IPS-18a (cell line): ENCODE results near the gene CFAP57.

Source experiments
- H3K27ac ChIP-seq: one replicate; pipeline ENCODE4 v1.5.1; 2013; ENCODE audit warnings: low read length
- H3K27me3 ChIP-seq: one replicate; pipeline ENCODE4 v1.6.1; 2013; ENCODE audit warnings: mild to moderate bottlenecking, low read length; ENCODE audit not compliant: control insufficient read depth, insufficient read depth
- H3K36me3 ChIP-seq: one replicate; pipeline ENCODE4 v1.6.1; 2013; ENCODE audit warnings: low read depth, low read length; ENCODE audit not compliant: control insufficient read depth
- H3K4me1 ChIP-seq: one replicate; pipeline ENCODE4 v1.6.1; 2013; ENCODE audit warnings: low read depth, low read length; ENCODE audit not compliant: control insufficient read depth
- H3K4me3 ChIP-seq: one replicate; pipeline ENCODE4 v1.5.1; 2013; ENCODE audit warnings: low read length
- H3K9ac ChIP-seq: one replicate; pipeline ENCODE4 v1.6.1; 2013; ENCODE audit warnings: mild to moderate bottlenecking, low read length, moderate library complexity
- H3K9me3 ChIP-seq: one replicate; pipeline ENCODE4 v1.6.1; 2013; ENCODE audit warnings: low read depth, low read length; ENCODE audit not compliant: control insufficient read depth

The CFAP57 gene

DNA sequence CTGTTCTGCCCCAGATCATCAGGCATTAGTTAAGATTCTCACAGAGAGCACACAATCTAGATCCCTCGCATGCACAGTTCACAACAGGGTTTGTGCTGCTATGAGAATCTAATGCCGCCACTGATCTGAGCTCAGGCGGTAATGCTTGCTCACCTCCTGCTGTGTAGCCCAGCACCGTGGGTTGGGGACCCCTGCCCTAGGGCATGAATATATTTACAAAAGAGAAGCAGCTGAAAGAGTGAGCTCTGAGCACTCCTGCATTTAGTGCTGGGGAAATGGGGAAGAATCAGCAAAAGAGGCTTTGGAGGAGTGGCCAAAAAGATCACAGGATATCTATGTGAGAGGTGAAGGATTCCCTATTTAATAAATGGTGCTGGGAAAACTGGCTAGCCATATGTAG is 5.6 kb downstream of the CFAP57 start:
- Histone ChIP-seq H3K9me3 (no peaks in the 10 kb centered on the region), H3K4me3 (no peak overlapping the region), H3K4me1 (peaks cover 4% of the 10 kb centered on the region), H3K27me3 (peaks cover 14% of the 10 kb centered on the region), H3K9ac (no peak overlapping the region), H3K36me3 (no peaks in the 10 kb centered on the region), H3K27ac (no peak overlapping the region)

DNA sequence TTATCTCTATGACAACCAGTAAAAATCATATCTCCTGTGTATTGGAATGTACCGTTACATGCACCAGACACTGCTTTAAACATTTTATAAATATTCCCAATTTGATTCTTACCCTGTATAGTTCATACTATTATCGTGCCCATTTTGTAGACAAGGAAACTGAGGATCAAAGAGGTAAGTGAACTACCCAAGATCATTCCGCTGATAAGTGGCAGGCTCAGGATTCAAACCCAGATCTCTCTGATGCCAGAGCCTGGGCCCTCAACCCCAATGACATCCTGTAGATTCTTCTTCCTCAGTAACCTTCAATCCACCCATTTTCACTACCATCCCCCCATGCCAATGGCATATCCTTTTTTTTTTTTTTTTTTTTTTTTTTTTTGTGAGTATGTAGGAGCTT is 12.3 kb downstream of the CFAP57 start:
- no peaks in the 10 kb centered on the region for H3K27me3 ChIP-seq
- no peak overlapping the region for H3K9ac ChIP-seq
- no peaks in the 10 kb centered on the region for H3K9me3 ChIP-seq
- no peaks in the 10 kb centered on the region for H3K4me1 ChIP-seq
- H3K36me3 ChIP-seq, result no peaks in the 10 kb centered on the region
- H3K4me3 ChIP-seq, result no peak overlapping the region
- no peak overlapping the region for H3K27ac ChIP-seq

DNA sequence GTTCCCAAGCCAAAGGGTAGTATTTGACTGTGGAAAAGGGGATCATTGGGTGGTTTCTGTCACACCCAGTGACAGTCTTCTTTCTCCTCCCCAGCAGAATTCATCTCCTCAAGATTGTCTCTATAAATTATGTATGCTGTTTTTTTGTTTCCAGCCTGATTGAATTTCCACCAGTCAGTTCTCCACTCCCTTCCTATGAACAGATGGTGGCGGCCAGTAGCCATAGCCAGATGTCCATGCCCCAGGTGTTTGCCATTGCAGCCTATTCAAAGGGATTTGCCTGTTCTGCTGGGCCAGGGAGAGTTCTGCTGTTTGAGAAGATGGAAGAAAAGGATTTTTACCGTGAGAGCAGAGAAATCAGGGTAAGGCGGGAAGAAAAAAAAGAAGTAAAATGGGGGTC is 12.9 kb downstream of the CFAP57 start:
- no peaks in the 10 kb centered on the region for H3K27me3 ChIP-seq
- H3K27ac ChIP-seq, result no peak overlapping the region
- H3K9ac ChIP-seq, result no peak overlapping the region
- H3K4me3 ChIP-seq, result no peak overlapping the region
- no peaks in the 10 kb centered on the region for H3K9me3 ChIP-seq
- no peaks in the 10 kb centered on the region for H3K4me1 ChIP-seq
- H3K36me3 ChIP-seq, result no peaks in the 10 kb centered on the region

DNA sequence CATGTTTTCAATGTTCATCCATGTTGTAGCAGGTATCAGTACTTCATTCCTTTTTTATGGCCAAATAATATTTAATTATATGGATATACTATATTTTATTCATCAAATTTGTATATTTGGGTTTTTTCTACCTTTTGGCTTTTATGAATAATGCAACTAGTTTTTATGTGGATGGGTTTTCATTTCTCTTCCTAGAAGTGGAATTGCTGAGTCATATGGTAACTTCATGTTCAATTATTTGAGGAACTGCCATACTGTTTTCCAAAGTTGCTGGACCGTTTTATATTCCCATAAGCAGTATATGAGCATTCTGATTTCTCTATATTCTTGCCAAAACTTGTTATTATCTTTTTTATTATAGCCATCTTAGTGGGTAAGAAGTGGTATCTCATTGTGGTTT is 16.0 kb downstream of the CFAP57 start:
- H3K9ac ChIP-seq, result no peak overlapping the region
- H3K27me3 ChIP-seq, result no peaks in the 10 kb centered on the region
- H3K4me3 ChIP-seq, result no peak overlapping the region
- H3K36me3 ChIP-seq, result no peaks in the 10 kb centered on the region
- no peaks in the 10 kb centered on the region for H3K4me1 ChIP-seq
- no peaks in the 10 kb centered on the region for H3K9me3 ChIP-seq
- no peak overlapping the region for H3K27ac ChIP-seq

DNA sequence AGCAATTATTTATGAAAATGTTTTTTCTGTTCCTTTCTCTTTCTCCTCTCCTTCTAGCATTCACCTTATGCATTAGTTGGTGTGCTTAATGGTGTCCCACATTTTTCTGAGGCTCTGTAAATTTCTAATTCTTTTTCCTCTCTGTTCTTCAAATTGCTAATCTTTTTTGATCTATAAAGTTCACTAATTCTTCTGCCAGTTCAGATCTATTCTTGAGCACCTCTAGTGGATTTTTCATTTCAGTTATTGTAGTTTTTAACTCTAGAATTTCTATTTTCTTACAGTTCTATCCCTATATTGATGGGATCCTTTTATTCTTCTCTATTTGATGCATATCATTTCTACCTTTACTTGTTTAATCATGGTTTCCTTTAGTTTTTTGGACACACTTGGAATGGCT is 22.4 kb downstream of the CFAP57 start:
- H3K9ac ChIP-seq, result no peak overlapping the region
- no peaks in the 10 kb centered on the region for H3K36me3 ChIP-seq
- no peaks in the 10 kb centered on the region for H3K4me1 ChIP-seq
- no peak overlapping the region for H3K27ac ChIP-seq
- no peaks in the 10 kb centered on the region for H3K9me3 ChIP-seq
- no peaks in the 10 kb centered on the region for H3K27me3 ChIP-seq
- H3K4me3 ChIP-seq, result no peak overlapping the region

DNA sequence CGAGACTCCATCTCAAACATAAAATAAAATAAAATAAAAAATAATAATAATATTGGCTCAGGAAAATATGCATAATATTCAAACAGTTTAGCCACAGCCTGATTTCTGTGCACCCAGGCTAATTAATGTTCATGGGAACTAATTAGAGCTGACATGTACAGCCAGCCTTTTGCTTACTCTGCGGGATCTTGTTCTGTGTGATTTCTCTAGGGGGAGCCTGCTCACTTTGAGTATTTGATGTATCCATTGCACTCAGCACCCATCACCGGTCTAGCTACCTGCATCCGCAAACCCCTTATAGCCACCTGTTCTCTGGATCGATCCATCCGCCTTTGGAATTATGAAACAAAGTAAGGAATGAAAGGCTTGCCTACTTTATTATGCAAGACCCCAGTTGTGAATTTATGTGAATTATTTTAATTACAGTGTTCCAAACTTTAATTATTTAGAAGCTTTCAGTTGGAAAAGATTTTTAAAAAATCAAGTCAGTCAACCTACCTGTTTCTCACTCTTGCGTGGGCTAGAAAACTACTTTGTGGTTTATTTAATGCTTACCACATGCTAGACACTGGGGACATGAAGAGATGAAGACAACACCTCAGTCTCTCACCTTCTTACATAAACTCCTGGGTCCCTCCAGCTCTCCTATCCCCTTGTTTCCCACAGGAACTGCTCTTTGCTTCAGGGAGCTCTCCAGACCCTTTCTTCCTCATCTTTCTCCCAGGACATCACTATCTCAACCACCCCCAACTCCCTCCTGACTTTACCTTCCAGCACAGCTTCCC is 25.4 kb downstream of the CFAP57 start:
- H3K27ac ChIP-seq, result no peak overlapping the region
- no peaks in the 10 kb centered on the region for H3K27me3 ChIP-seq
- no peaks in the 10 kb centered on the region for H3K36me3 ChIP-seq
- no peak overlapping the region for H3K4me3 ChIP-seq
- H3K4me1 ChIP-seq, result no peaks in the 10 kb centered on the region
- no peaks in the 10 kb centered on the region for H3K9me3 ChIP-seq
- H3K9ac ChIP-seq, result no peak overlapping the region

DNA sequence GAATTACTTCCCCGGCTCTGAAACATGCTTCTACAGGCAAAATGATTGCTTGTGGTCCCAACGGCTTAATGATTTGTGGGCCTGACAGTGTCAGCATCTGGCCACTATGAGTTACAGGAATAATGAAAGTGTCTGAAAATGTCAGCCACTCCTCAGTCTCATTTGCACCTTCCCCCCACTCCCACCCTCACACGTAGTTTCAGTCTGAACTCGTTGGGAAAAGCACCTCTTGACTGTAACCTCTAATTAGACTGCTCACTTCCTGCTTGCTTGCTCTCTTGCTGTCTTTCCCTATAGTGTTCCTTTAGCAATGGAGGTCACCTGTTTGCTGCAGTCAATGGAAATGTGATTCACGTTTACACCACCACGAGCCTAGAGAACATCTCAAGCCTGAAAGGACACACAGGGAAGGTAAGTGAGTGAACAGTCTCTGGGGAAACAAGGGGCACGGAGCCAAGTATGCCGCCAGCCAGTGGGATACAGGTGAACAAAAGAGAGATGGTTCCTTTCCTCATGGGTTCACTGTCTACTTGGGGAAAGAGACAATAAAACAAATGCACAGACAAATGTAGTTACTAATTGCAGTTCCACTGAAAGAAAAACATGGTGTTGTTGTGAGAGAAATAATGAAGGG is 27.1 kb downstream of the CFAP57 start:
- Histone ChIP-seq H3K36me3 (no peaks in the 10 kb centered on the region), H3K4me1 (no peaks in the 10 kb centered on the region), H3K27ac (no peak overlapping the region)

DNA sequence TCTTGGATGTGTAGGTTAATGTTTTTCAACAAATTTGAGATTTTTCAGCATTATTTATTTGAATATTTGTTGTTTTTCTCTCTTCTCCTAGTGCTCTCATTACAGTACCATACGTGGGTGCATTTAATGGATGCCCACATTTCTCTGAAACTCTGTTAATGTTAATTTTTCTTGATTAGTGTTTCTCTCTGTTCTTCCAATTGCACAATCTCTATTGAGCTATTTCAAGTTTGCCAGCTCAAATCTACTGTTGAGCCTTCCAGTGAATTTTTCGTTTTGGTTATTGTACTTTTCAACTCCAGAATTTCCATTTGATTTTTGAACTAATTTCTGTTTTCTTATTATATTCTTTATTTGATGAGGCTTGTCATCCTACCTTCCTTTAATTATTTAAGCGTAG is 31.7 kb downstream of the CFAP57 start:
- no peaks in the 10 kb centered on the region for H3K27me3 ChIP-seq
- H3K27ac ChIP-seq, result no peak overlapping the region
- H3K9ac ChIP-seq, result no peak overlapping the region
- H3K36me3 ChIP-seq, result no peaks in the 10 kb centered on the region
- peaks cover 13% of the 10 kb centered on the region for H3K4me1 ChIP-seq
- H3K4me3 ChIP-seq, result no peak overlapping the region
- no peaks in the 10 kb centered on the region for H3K9me3 ChIP-seq

More for the DNA sequence above, 27.1 kb downstream of the CFAP57 start:
- H3K27me3 ChIP-seq, result no peaks in the 10 kb centered on the region
- no peak overlapping the region for H3K4me3 ChIP-seq
- H3K9me3 ChIP-seq, result no peaks in the 10 kb centered on the region
- no peak overlapping the region for H3K9ac ChIP-seq

DNA sequence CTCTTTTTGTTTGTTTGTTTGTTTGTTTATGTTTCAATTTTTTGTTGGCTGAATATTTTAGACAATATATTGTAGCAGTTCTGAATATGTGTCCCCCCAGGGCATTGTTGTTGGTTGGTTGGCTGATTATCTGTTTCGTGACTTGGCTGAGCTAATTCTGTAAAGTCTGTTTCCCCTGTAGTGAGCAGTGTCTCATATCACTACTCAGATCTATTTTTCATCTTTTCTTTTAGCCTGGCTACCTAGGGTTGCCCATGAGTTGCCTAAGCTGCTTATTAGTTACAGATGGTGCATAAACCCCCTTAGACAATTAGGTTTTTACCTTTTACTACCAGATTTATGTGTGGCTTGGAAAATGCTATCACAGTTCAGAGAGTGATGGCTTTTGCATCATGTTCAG is 32.3 kb downstream of the CFAP57 start:
- no peak overlapping the region for H3K27ac ChIP-seq
- no peak overlapping the region for H3K9ac ChIP-seq
- no peaks in the 10 kb centered on the region for H3K36me3 ChIP-seq
- H3K27me3 ChIP-seq, result no peaks in the 10 kb centered on the region
- no peaks in the 10 kb centered on the region for H3K9me3 ChIP-seq
- H3K4me1 ChIP-seq, result peaks cover 13% of the 10 kb centered on the region
- no peak overlapping the region for H3K4me3 ChIP-seq

DNA sequence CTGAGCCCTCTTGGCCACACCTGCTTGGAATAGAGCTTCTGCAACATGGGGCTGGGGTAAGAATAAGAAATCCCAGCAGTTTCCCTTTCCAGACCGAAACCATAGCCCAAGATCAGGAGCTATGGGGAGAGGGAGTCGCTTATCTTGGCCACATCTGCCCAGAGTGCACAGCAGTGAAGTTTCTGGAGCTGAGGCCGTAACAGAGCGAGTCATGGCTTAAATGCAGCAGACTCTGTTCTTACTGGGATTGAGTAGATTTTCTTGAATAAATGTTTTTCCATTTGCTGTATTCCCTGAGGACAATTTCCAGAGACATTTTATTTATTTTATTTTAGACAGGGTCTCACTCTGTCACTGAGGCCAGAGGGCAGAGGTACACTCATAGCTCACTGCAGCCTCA is 33.5 kb downstream of the CFAP57 start:
- Histone ChIP-seq H3K36me3 (no peaks in the 10 kb centered on the region), H3K9me3 (no peaks in the 10 kb centered on the region), H3K27ac (no peak overlapping the region), H3K9ac (no peak overlapping the region), H3K4me3 (no peak overlapping the region), H3K27me3 (no peaks in the 10 kb centered on the region), H3K4me1 (peaks cover 13% of the 10 kb centered on the region)

DNA sequence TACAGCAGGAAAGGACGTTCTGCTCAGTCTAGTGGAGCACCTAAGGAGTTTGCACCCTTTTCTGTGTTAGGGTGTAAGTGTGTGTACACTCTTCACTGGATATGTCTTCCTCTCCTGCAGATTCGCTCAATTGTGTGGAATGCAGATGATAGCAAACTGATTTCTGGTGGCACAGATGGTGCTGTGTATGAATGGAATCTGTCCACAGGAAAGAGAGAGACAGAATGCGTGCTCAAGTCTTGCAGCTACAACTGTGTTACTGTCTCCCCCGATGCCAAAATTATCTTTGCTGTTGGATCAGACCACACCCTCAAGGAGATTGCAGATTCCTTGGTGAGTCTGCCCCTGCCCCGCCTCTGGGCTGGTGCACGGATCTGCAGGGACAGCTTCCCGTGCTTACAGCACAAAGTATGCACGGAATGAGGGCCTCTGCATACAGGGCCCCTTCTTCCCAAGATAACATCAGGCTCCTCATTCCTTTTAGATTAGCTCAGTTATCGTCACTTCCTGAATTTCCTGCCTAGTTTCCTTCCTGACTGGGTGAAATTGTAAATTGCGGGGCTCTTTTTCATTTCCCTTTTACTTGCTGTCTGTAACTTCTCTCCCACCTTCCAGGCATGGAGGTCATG is 34.6 kb downstream of the CFAP57 start:
- Histone ChIP-seq H3K36me3 (no peaks in the 10 kb centered on the region), H3K9ac (no peak overlapping the region), H3K27me3 (no peaks in the 10 kb centered on the region), H3K4me1 (peaks cover 13% of the 10 kb centered on the region), H3K27ac (no peak overlapping the region), H3K4me3 (peak overlapping the region; percentile 2), H3K9me3 (no peaks in the 10 kb centered on the region)
